AG10803 (cell line): ENCODE results near the gene BMERB1.

Source experiments
- DNase-seq: peaks from one replicate; pipeline ENCODE4 v3.0.0; 2010; ENCODE audit warnings: low read depth
- H3K4me3 ChIP-seq: 2 replicates; pipeline ENCODE4 v1.5.1; 2011; ENCODE audit warnings: mild to moderate bottlenecking, low read length, control low read depth
- TF ChIP-seq, protein P1 (sequence below): conservative IDR thresholded peaks from 2 replicates; pipeline ENCODE4 v1.5.1; 2011; ENCODE audit warnings: mild to moderate bottlenecking, low read length, control low read depth, inconsistent platforms

The BMERB1 gene

GRCh38 chr16:15576960-15577958 is 142.9 kb downstream of the BMERB1 start:
- TF ChIP-seq, protein P1, sequence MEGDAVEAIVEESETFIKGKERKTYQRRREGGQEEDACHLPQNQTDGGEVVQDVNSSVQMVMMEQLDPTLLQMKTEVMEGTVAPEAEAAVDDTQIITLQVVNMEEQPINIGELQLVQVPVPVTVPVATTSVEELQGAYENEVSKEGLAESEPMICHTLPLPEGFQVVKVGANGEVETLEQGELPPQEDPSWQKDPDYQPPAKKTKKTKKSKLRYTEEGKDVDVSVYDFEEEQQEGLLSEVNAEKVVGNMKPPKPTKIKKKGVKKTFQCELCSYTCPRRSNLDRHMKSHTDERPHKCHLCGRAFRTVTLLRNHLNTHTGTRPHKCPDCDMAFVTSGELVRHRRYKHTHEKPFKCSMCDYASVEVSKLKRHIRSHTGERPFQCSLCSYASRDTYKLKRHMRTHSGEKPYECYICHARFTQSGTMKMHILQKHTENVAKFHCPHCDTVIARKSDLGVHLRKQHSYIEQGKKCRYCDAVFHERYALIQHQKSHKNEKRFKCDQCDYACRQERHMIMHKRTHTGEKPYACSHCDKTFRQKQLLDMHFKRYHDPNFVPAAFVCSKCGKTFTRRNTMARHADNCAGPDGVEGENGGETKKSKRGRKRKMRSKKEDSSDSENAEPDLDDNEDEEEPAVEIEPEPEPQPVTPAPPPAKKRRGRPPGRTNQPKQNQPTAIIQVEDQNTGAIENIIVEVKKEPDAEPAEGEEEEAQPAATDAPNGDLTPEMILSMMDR: no peak
- H3K4me3 ChIP-seq: no peak overlapping the region
- no peak for DNase-seq

DNA sequence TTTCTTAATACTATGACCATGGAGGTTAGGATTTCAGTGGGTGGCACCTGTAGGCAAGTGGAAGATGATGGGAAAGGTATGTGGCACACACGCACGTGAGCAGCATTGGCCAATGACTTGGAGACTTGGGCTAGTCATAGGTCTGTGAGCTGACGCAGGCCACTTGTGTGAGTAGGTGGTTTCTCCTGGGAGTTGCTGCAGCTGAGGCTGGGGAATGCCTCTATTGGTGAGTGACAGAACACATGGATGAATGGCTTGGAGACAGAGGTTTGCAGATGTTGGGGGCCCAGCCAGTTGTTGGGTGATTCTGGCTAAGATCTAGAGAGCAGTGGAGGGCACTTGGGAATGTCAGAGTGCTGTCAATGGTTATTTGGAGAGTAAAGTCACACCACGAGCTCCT is 144.4 kb downstream of the BMERB1 start:
- TF ChIP-seq, protein P1: no peak
- no peak overlapping the region for H3K4me3 ChIP-seq
- DNase-seq: no peak

DNA sequence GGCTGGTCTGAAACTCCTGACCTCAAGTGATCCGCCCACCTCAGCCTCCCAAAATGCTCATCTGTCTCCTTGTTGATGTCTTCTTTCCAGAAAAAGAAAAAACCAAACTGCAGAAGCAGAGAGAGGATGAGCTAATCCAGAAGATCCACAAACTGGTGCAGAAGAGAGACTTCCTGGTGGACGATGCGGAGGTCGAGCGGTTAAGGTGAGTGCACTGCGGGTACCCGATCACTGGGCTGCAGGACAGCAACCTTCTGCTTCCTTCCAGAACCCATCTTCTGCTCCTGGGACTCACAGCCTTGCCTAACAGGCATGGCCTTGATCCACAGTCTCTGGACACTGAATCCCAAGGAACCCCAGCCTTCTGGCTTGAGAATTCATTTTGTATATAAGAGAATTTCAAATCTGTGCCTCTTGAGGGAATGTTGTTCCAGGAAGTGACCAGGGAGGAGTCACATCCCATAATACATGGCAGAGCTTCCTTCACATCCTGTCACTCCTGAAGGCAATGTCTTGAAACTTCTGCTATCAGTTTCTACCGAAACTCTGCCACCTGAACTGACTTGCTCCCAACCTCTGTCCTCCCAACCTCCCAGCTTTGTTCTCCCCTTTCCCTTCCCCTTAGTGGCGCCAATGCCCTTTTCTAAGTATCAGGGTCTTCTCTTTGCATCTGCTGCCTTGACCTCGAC is 146.9 kb downstream of the BMERB1 start:
- no peak for DNase-seq
- H3K4me3 ChIP-seq: no peak overlapping the region
- TF ChIP-seq, protein P1: no peak

GRCh38 chr16:15583526-15583925 is 149.1 kb downstream of the BMERB1 start:
- TF ChIP-seq, protein P1: no peak
- no peak overlapping the region for H3K4me3 ChIP-seq

GRCh38 chr16:15585956-15586355 is 151.6 kb downstream of the BMERB1 start:
- TF ChIP-seq, protein P1: no peak
- DNase-seq: no peak
- no peak overlapping the region for H3K4me3 ChIP-seq

More at GRCh38 chr16:15583526-15583925, 149.1 kb downstream of the BMERB1 start:
- no peak for DNase-seq

- no peak for DNase-seq
- H3K4me3 ChIP-seq: no peak overlapping the region
- TF ChIP-seq, protein P1: no peak
Measured at GRCh38 chr16:15586716-15587115, 152.3 kb downstream of the BMERB1 start.
